HG03439 (cell line): ENCODE data around the gene SEC22A.

Source experiments
- ATAC-seq: cut with Tn5 transposase; IDR thresholded peaks from one replicate; pipeline ENCODE4 v1.9.1; 2021; ENCODE audit warnings: mild to moderate bottlenecking, moderate library complexity; ENCODE audit not compliant: unreplicated experiment

The SEC22A gene

GRCh38 chr3:123301331-123302184 is 99.8 kb downstream of the SEC22A start:
- ATAC-seq: no peak

- no peak for ATAC-seq
These were observed 101.2 kb downstream of the SEC22A start for GRCh38 chr3:123302961-123303360.

- no peak for ATAC-seq
These were observed 102.3 kb downstream of the SEC22A start for GRCh38 chr3:123303976-123304560.

GRCh38 chr3:123305192-123305591 is 103.4 kb downstream of the SEC22A start:
- ATAC-seq: no peak

GRCh38 chr3:123307064-123307463 is 105.3 kb downstream of the SEC22A start:
- no peak for ATAC-seq

GRCh38 chr3:123310186-123310585 is 108.4 kb downstream of the SEC22A start:
- ATAC-seq: no peak

- no peak for ATAC-seq
These were observed 109.0 kb downstream of the SEC22A start for GRCh38 chr3:123310741-123311140.

- no peak for ATAC-seq
These were observed 109.5 kb downstream of the SEC22A start for GRCh38 chr3:123311201-123311600.

GRCh38 chr3:123312331-123313265 is 110.9 kb downstream of the SEC22A start:
- ATAC-seq: no peak

GRCh38 chr3:123313889-123314288 is 112.1 kb downstream of the SEC22A start:
- no peak for ATAC-seq

GRCh38 chr3:123314359-123315270 is 112.9 kb downstream of the SEC22A start:
- no peak for ATAC-seq

- no peak for ATAC-seq
These were observed 113.5 kb downstream of the SEC22A start for GRCh38 chr3:123315271-123315595.

- no peak for ATAC-seq
These were observed 116.0 kb downstream of the SEC22A start for GRCh38 chr3:123317716-123318115.

GRCh38 chr3:123318374-123318773 is 116.6 kb downstream of the SEC22A start:
- no peak for ATAC-seq

- ATAC-seq: no peak
These were observed 118.0 kb downstream of the SEC22A start for GRCh38 chr3:123319760-123320159.

- ATAC-seq: no peak
These were observed 118.5 kb downstream of the SEC22A start for GRCh38 chr3:123320221-123320620.

- ATAC-seq: no peak
These were observed 120.1 kb downstream of the SEC22A start for GRCh38 chr3:123321806-123322205.

- no peak for ATAC-seq
These were observed 121.1 kb downstream of the SEC22A start for GRCh38 chr3:123322866-123323265.
